AG10803 (cell line): ENCODE data around the gene L1CAM.

Source experiments
- DNase-seq: peaks from one replicate; pipeline ENCODE4 v3.0.0; 2010; ENCODE audit warnings: low read depth
- H3K4me3 ChIP-seq: 2 replicates; pipeline ENCODE4 v1.5.1; 2011; ENCODE audit warnings: mild to moderate bottlenecking, low read length, control low read depth
- CTCF ChIP-seq: conservative IDR thresholded peaks from 2 replicates; pipeline ENCODE4 v1.5.1; 2011; ENCODE audit warnings: mild to moderate bottlenecking, low read length, control low read depth, inconsistent platforms

L1CAM gene

GRCh38 chrX:153832728-153833127, 53.2 kb downstream of the L1CAM start:
- no peak for DNase-seq
- TF ChIP-seq CTCF = no peak
- H3K4me3 ChIP-seq = no peak overlapping the region

GRCh38 chrX:153831429-153832150, 54.4 kb downstream of the L1CAM start:
- DNase-seq = no peak
- no peak for TF ChIP-seq CTCF
- no peak overlapping the region for H3K4me3 ChIP-seq

GRCh38 chrX:153830640-153831428, 55.1 kb downstream of the L1CAM start:
- H3K4me3 ChIP-seq = no peak overlapping the region
- TF ChIP-seq CTCF = no peak
- DNase-seq = no peak

- TF ChIP-seq CTCF = no peak
- no peak for DNase-seq
- H3K4me3 ChIP-seq = no peak within 1 kb of the TSS
Measured at GRCh38 chrX:153829799-153830639, 56.0 kb downstream of the L1CAM start, which contains the start of gene PDZD4. TSS of gene PDZD4 (minus strand) at chrX:153830544. CDS start at chrX:153830298, 246 bp downstream.

GRCh38 chrX:153829549-153829798, 56.5 kb downstream of the L1CAM start:
- no peak overlapping the region for H3K4me3 ChIP-seq
- DNase-seq = no peak
- no peak for TF ChIP-seq CTCF

- DNase-seq = peak; percentile 1
- H3K4me3 ChIP-seq = no peak overlapping the region
- TF ChIP-seq CTCF = no peak
Measured at GRCh38 chrX:153828723-153829548, 57.0 kb downstream of the L1CAM start.
